ENCODE data around the gene ITGA1.

DNA sequence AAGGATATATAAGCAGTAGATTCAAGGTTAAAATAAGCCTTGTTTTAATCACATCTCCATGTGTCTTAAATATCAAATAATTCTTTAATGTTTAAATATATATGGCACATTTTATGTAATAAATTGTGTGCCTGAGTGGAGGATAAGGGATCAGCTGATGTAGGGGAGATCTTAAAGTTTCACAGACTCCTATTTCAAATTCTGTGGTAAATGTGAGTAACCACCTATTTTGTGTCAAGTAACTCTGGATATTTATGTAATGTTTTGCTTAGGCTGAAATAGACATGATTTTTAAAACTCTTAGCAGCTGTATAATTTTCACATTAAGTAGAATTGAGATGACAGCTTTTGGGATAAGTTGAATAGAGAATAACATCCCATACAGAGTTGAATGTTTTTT lies 160.1 kb downstream of the ITGA1 start:
- TF ChIP-seq POLR2A (IDR thresholded peaks at IDR 0.05; ENCODE audit: low read length) (no peak), GATA1 (IDR thresholded peaks at IDR 0.05; ENCODE audit: low read depth, low read length) (no peak)
